Inflammatory macrophage treated with lipopolysaccharide for 4 hours (primary cell): ENCODE results near the gene AKT3.
"Not testable (repeated sequence)": the region's sequence is repeated elsewhere in the genome, so short reads cannot be mapped to it uniquely, and the experiment has no call there.

Experiments used
- DNase-seq: peaks from one replicate; pipeline ENCODE4 v3.0.0-alpha.2; 2020

The AKT3 gene

GRCh38 chr1:243841507-243841906 lies 8.5 kb downstream of the AKT3 start:
- no peak for DNase-seq

- no peak for DNase-seq
Measured at GRCh38 chr1:243837907-243838535, 12.0 kb downstream of the AKT3 start.

- no peak for DNase-seq
Measured at GRCh38 chr1:243834130-243834529, 15.9 kb downstream of the AKT3 start.

- DNase-seq, result no peak
Measured at GRCh38 chr1:243831463-243831862, 18.6 kb downstream of the AKT3 start.

GRCh38 chr1:243827206-243827605 lies 22.8 kb downstream of the AKT3 start:
- DNase-seq, result peak; percentile 22

- not testable (repeated sequence) for DNase-seq
Measured at GRCh38 chr1:243824907-243825306, 25.1 kb downstream of the AKT3 start.

- no peak for DNase-seq
Measured at GRCh38 chr1:243821177-243821680, 28.8 kb downstream of the AKT3 start.

- DNase-seq, result no peak
Measured at GRCh38 chr1:243819438-243819839, 30.6 kb downstream of the AKT3 start.

GRCh38 chr1:243818978-243819377 lies 31.1 kb downstream of the AKT3 start:
- DNase-seq, result no peak

GRCh38 chr1:243814718-243815117 lies 35.3 kb downstream of the AKT3 start:
- no peak for DNase-seq

GRCh38 chr1:243807346-243807745 lies 42.7 kb downstream of the AKT3 start:
- not testable (repeated sequence) for DNase-seq

GRCh38 chr1:243806310-243806709 lies 43.7 kb downstream of the AKT3 start:
- DNase-seq, result no peak

- no peak for DNase-seq
Measured at GRCh38 chr1:243802736-243803135, 47.3 kb downstream of the AKT3 start.

- no peak for DNase-seq
Measured at GRCh38 chr1:243801378-243801777, 48.7 kb downstream of the AKT3 start.

GRCh38 chr1:243799908-243800307 lies 50.1 kb downstream of the AKT3 start:
- DNase-seq, result no peak

- peak; percentile 3 for DNase-seq
Measured at GRCh38 chr1:243798726-243799125, 51.3 kb downstream of the AKT3 start.

GRCh38 chr1:243796016-243796415 lies 54.0 kb downstream of the AKT3 start:
- no peak for DNase-seq

GRCh38 chr1:243793298-243793697 lies 56.7 kb downstream of the AKT3 start:
- DNase-seq, result no peak

- no peak for DNase-seq
Measured at GRCh38 chr1:243792891-243793290, 57.2 kb downstream of the AKT3 start.

- DNase-seq, result no peak
Measured at GRCh38 chr1:243792401-243792800, 57.6 kb downstream of the AKT3 start.

GRCh38 chr1:243791586-243792267 lies 58.3 kb downstream of the AKT3 start:
- DNase-seq, result no peak

- DNase-seq, result no peak
Measured at GRCh38 chr1:243790404-243790803, 59.6 kb downstream of the AKT3 start.

GRCh38 chr1:243786531-243786930 lies 63.5 kb downstream of the AKT3 start:
- DNase-seq, result no peak

GRCh38 chr1:243784506-243784905 lies 65.5 kb downstream of the AKT3 start:
- DNase-seq, result no peak

- no peak for DNase-seq
Measured at GRCh38 chr1:243783714-243784113, 66.3 kb downstream of the AKT3 start.
